GM23338 (cell line): Measurements from ENCODE around the gene KCTD2. TPM values are rescaled to one million over a fixed set of nuclear protein-coding genes. Genes with fewer than 3 reads are reported as not detected.

Experiments used
- ATAC-seq: fragments of 200-7000 bp; cut with Tn5 transposase; 3 replicates; pipeline ENCODE4 v1.9.1; 2020
- DNase-seq: peaks from one replicate; pipeline ENCODE4 v3.0.0-alpha.2; 2015; ENCODE audit warnings: low spot score
- H2AFZ ChIP-seq: fragments of 200-600 bp; sonication (generic); 2 replicates; pipeline ENCODE4 v1.8.0; 2016; ENCODE audit warnings: antibody characterized with exemption, mild to moderate bottlenecking, moderate library complexity
- H3F3A ChIP-seq: fragments of 200-600 bp; sonication (generic); replicated peaks from 2 replicates; pipeline ENCODE4 v1.8.0; 2017; ENCODE audit warnings: antibody characterized with exemption, mixed run types, low read depth
- H3K27ac ChIP-seq: fragments of 200-600 bp; sonication (generic); 2 replicates; pipeline ENCODE4 v1.6.1; 2016; ENCODE audit warnings: low read depth
- H3K27me3 ChIP-seq: fragments of 200-600 bp; sonication (generic); 2 replicates; pipeline ENCODE4 v1.8.0; 2016; ENCODE audit warnings: mild to moderate bottlenecking, mixed run types, moderate library complexity; ENCODE audit not compliant: insufficient read depth
- H3K36me3 ChIP-seq: fragments of 200-600 bp; sonication (generic); 2 replicates; pipeline ENCODE4 v1.8.0; 2016; ENCODE audit warnings: mild to moderate bottlenecking; ENCODE audit not compliant: insufficient read depth
- H3K4me1 ChIP-seq: fragments of 200-600 bp; sonication (generic); 2 replicates; pipeline ENCODE4 v1.8.0; 2016; ENCODE audit warnings: mild to moderate bottlenecking, moderate library complexity; ENCODE audit not compliant: insufficient read depth
- H3K4me2 ChIP-seq: fragments of 200-600 bp; sonication (generic); 2 replicates; pipeline ENCODE4 v1.7.1; 2017; ENCODE audit warnings: mixed run types
- H3K4me3 ChIP-seq: fragments of 200-600 bp; sonication (generic); 2 replicates; pipeline ENCODE4 v1.6.1; 2016; ENCODE audit warnings: mixed run types
- H3K79me2 ChIP-seq: fragments of 200-600 bp; sonication (generic); replicated peaks from 2 replicates; pipeline ENCODE4 v1.8.0; 2017; ENCODE audit warnings: mild to moderate bottlenecking; ENCODE audit not compliant: insufficient read depth
- H3K9me2 ChIP-seq: fragments of 200-600 bp; sonication (generic); 2 replicates; pipeline ENCODE4 v1.8.0; 2017; ENCODE audit not compliant: insufficient read depth
- H4K20me1 ChIP-seq: fragments of 200-600 bp; sonication (generic); replicated peaks from 2 replicates; pipeline ENCODE4 v1.8.0; 2017; ENCODE audit warnings: mild to moderate bottlenecking; ENCODE audit not compliant: insufficient read depth
- H3K27ac Mint-ChIP-seq: 2 replicates; pipeline ENCODE4 v1.8.0; 2020; ENCODE audit warnings: inconsistent platforms, mild to moderate bottlenecking, moderate library complexity, mixed read lengths
- H3K27me3 Mint-ChIP-seq: 3 replicates; pipeline ENCODE4 v1.8.0; 2022; ENCODE audit warnings: low read depth, mild to moderate bottlenecking, moderate library complexity, mixed read lengths, inconsistent platforms; ENCODE audit not compliant: insufficient read depth, poor library complexity
- H3K36me3 Mint-ChIP-seq: 3 replicates; pipeline ENCODE4 v1.8.0; 2021; ENCODE audit warnings: low read depth, mild to moderate bottlenecking, inconsistent platforms, moderate library complexity, mixed read lengths
- H3K4me1 Mint-ChIP-seq: 3 replicates; pipeline ENCODE4 v1.8.0; 2020; ENCODE audit warnings: mild to moderate bottlenecking, inconsistent platforms, mixed read lengths
- H3K4me3 Mint-ChIP-seq: 3 replicates; pipeline ENCODE4 v1.8.0; 2021; ENCODE audit warnings: moderate library complexity, mild to moderate bottlenecking, inconsistent platforms, mixed read lengths
- H3K9me3 Mint-ChIP-seq: 3 replicates; pipeline ENCODE4 v1.8.0; 2020; ENCODE audit warnings: moderate library complexity, mild to moderate bottlenecking, inconsistent platforms, mixed read lengths
- CREB1 ChIP-seq: fragments of 250-450 bp; sonication (Bioruptor Pico); IDR thresholded peaks from 2 replicates; pipeline ENCODE4 v1.5.0; 2020; ENCODE audit warnings: low read depth, mild to moderate bottlenecking, moderate library complexity
- JUNB ChIP-seq: IDR thresholded peaks from one replicate; pipeline ENCODE4 v1.6.1; 2016; ENCODE audit warnings: antibody characterized with exemption; ENCODE audit not compliant: unreplicated experiment
- POLR2AphosphoS5 ChIP-seq: IDR thresholded peaks from 2 replicates; pipeline ENCODE4 v1.6.1; 2016; ENCODE audit warnings: antibody characterized with exemption, low read depth
- STAT1 ChIP-seq: IDR thresholded peaks from one replicate; pipeline ENCODE4 v1.6.1; 2016; ENCODE audit warnings: antibody characterized with exemption; ENCODE audit not compliant: unreplicated experiment
- polyA plus RNA-seq: library from polyadenylated mRNA; unstranded; fragments of >200 nt; fragmentation: Nextera tagmentation; extraction: Ambion mirVana; gene quantifications from 2 replicates; pipeline ENCODE4 v1.2.1, GENCODE V29; 2016
- total RNA-seq: library from RNA; depleted of rRNA; stranded (reverse); fragments of >200 nt; shearing (Covaris generic); gene quantifications from 2 replicates; pipeline ENCODE4 v1.2.3, GENCODE V29; 2014
- TF ChIP-seq, protein P1 (sequence below), 2 experiments: fragments of 200-600 bp in 1 of 2; sonication (generic) in 1 of 2; conservative IDR thresholded peaks; 2 replicates each; pipeline versions ENCODE4 v1.5.1 to v1.6.1; 2016 to 2017; ENCODE audit warnings: antibody characterized with exemption in 2 of 2, low read depth in 2 of 2, mild to moderate bottlenecking in 2 of 2, moderate library complexity in 1 of 2
- TF ChIP-seq, protein P2 (sequence below): fragments of 250-450 bp; sonication (Bioruptor Pico); IDR thresholded peaks from 2 replicates; pipeline ENCODE4 v1.5.0; 2020; ENCODE audit warnings: mild to moderate bottlenecking, moderate library complexity
- TF ChIP-seq, protein P3 (sequence below): IDR thresholded peaks from one replicate; pipeline ENCODE4 v1.6.1; 2018; ENCODE audit warnings: antibody characterized with exemption; ENCODE audit not compliant: unreplicated experiment

The KCTD2 gene
- total and polyA plus RNA-seq, 2 experiments from 2014 or later = 7.4 to 30.0 TPM

DNA sequence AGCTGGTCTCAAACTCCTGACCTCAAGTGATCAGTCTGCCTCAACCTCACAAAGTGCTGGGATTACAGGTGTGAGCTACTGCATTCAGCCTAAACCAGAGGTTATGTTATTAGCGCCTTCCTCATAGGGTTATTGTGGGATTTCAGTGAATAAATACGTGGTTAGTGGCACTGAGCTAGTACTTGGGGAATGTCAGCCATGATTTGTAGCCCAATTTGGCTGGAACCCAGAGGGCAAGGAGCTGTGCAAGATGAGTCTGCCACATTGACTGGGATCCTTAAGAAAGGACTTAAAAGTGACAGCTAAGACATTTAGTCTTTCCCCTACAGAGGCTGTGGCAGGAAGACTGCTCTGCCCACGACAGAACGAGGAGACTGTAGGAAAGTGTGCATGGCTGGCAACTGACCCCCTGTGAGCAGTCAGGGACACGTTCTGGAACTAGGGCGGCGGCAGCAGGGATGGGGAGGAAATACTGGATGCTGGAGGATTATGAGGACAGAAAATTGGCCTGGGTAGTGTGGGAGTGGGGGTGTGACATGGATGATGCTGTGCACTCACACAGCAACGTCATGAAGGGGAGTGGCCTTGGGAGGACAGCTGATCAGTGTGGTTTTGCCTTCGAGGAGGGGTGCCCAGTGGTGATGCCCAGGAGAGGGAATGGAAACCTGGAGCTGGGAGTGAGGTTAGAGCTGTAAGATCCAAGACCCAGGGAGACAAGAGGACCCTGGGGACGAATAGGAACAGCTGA, 14.9 kb upstream of the KCTD2 start:
- Histone ChIP-seq H3K27me3 (peaks cover 5% of the 10 kb centered on the region; the same call in 1 of the 2 replicates), H3K4me1 (peaks cover 17% of the 10 kb centered on the region), H3K36me3 (no peaks in the 10 kb centered on the region; the same call in 1 of the 2 replicates), H3K4me2 (no peak overlapping the region; the same call in 1 of the 2 replicates), H3K27ac (no peak overlapping the region), H4K20me1 (no peaks in the 10 kb centered on the region), H3F3A (peaks cover 21% of the 10 kb centered on the region), H2AFZ (peak overlapping the region; percentile 56; the same call in 1 of the 2 replicates), H3K79me2 (no peaks in the 10 kb centered on the region), H3K4me3 (peak overlapping the region; percentile 96; the same call in 1 of the 2 replicates), H3K9me2 (no peaks in the 10 kb centered on the region)
- Mint-ChIP-seq H3K27me3 (peaks cover 33% of the 10 kb centered on the region), H3K4me1 (peaks cover 16% of the 10 kb centered on the region), H3K27ac (no peak overlapping the region), H3K36me3 (peaks cover 19% of the 10 kb centered on the region), H3K4me3 (peak overlapping the region; percentile 99), H3K9me3 (peaks cover 44% of the 10 kb centered on the region)
- peak; percentile 63 for DNase-seq
- ATAC-seq = no peak
- no peak for TF ChIP-seq STAT1
- TF ChIP-seq, protein P1, sequence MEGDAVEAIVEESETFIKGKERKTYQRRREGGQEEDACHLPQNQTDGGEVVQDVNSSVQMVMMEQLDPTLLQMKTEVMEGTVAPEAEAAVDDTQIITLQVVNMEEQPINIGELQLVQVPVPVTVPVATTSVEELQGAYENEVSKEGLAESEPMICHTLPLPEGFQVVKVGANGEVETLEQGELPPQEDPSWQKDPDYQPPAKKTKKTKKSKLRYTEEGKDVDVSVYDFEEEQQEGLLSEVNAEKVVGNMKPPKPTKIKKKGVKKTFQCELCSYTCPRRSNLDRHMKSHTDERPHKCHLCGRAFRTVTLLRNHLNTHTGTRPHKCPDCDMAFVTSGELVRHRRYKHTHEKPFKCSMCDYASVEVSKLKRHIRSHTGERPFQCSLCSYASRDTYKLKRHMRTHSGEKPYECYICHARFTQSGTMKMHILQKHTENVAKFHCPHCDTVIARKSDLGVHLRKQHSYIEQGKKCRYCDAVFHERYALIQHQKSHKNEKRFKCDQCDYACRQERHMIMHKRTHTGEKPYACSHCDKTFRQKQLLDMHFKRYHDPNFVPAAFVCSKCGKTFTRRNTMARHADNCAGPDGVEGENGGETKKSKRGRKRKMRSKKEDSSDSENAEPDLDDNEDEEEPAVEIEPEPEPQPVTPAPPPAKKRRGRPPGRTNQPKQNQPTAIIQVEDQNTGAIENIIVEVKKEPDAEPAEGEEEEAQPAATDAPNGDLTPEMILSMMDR (conservative IDR thresholded peaks at IDR 0.05; ENCODE audit: low read depth in 2 of 2) = no peak
- TF ChIP-seq, protein P2, sequence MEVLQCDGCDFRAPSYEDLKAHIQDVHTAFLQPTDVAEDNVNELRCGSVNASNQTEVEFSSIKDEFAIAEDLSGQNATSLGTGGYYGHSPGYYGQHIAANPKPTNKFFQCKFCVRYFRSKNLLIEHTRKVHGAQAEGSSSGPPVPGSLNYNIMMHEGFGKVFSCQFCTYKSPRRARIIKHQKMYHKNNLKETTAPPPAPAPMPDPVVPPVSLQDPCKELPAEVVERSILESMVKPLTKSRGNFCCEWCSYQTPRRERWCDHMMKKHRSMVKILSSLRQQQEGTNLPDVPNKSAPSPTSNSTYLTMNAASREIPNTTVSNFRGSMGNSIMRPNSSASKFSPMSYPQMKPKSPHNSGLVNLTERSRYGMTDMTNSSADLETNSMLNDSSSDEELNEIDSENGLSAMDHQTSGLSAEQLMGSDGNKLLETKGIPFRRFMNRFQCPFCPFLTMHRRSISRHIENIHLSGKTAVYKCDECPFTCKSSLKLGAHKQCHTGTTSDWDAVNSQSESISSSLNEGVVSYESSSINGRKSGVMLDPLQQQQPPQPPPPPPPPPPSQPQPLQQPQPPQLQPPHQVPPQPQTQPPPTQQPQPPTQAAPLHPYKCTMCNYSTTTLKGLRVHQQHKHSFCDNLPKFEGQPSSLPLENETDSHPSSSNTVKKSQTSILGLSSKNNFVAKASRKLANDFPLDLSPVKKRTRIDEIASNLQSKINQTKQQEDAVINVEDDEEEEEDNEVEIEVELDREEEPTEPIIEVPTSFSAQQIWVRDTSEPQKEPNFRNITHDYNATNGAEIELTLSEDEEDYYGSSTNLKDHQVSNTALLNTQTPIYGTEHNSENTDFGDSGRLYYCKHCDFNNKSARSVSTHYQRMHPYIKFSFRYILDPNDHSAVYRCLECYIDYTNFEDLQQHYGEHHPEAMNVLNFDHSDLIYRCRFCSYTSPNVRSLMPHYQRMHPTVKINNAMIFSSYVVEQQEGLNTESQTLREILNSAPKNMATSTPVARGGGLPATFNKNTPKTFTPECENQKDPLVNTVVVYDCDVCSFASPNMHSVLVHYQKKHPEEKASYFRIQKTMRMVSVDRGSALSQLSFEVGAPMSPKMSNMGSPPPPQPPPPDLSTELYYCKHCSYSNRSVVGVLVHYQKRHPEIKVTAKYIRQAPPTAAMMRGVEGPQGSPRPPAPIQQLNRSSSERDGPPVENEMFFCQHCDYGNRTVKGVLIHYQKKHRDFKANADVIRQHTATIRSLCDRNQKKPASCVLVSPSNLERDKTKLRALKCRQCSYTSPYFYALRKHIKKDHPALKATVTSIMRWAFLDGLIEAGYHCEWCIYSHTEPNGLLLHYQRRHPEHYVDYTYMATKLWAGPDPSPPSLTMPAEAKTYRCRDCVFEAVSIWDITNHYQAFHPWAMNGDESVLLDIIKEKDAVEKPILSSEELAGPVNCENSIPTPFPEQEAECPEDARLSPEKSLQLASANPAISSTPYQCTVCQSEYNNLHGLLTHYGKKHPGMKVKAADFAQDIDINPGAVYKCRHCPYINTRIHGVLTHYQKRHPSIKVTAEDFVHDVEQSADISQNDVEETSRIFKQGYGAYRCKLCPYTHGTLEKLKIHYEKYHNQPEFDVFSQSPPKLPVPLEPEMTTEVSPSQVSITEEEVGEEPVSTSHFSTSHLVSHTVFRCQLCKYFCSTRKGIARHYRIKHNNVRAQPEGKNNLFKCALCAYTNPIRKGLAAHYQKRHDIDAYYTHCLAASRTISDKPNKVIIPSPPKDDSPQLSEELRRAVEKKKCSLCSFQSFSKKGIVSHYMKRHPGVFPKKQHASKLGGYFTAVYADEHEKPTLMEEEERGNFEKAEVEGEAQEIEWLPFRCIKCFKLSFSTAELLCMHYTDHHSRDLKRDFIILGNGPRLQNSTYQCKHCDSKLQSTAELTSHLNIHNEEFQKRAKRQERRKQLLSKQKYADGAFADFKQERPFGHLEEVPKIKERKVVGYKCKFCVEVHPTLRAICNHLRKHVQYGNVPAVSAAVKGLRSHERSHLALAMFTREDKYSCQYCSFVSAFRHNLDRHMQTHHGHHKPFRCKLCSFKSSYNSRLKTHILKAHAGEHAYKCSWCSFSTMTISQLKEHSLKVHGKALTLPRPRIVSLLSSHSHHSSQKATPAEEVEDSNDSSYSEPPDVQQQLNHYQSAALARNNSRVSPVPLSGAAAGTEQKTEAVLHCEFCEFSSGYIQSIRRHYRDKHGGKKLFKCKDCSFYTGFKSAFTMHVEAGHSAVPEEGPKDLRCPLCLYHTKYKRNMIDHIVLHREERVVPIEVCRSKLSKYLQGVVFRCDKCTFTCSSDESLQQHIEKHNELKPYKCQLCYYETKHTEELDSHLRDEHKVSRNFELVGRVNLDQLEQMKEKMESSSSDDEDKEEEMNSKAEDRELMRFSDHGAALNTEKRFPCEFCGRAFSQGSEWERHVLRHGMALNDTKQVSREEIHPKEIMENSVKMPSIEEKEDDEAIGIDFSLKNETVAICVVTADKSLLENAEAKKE (CRISPR knock-in tag) = no peak
- no peak for TF ChIP-seq POLR2AphosphoS5
- TF ChIP-seq, protein P3, sequence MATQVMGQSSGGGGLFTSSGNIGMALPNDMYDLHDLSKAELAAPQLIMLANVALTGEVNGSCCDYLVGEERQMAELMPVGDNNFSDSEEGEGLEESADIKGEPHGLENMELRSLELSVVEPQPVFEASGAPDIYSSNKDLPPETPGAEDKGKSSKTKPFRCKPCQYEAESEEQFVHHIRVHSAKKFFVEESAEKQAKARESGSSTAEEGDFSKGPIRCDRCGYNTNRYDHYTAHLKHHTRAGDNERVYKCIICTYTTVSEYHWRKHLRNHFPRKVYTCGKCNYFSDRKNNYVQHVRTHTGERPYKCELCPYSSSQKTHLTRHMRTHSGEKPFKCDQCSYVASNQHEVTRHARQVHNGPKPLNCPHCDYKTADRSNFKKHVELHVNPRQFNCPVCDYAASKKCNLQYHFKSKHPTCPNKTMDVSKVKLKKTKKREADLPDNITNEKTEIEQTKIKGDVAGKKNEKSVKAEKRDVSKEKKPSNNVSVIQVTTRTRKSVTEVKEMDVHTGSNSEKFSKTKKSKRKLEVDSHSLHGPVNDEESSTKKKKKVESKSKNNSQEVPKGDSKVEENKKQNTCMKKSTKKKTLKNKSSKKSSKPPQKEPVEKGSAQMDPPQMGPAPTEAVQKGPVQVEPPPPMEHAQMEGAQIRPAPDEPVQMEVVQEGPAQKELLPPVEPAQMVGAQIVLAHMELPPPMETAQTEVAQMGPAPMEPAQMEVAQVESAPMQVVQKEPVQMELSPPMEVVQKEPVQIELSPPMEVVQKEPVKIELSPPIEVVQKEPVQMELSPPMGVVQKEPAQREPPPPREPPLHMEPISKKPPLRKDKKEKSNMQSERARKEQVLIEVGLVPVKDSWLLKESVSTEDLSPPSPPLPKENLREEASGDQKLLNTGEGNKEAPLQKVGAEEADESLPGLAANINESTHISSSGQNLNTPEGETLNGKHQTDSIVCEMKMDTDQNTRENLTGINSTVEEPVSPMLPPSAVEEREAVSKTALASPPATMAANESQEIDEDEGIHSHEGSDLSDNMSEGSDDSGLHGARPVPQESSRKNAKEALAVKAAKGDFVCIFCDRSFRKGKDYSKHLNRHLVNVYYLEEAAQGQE = no peak
- no peak for TF ChIP-seq JUNB
- peak; percentile 26; the same call in 1 of the 2 replicates for TF ChIP-seq CREB1 (CRISPR knock-in tag)
